ENCODE measurements around the gene ITPKB.
A peak's percentile ranks its signal among the peaks of the same experiment; 100 is the strongest.

Gene ITPKB

GRCh38 chr1:226634611-226635246 lies 104.4 kb downstream of the ITPKB start:
- no peaks in the 10 kb centered on the region for H3K27me3 Mint-ChIP-seq
- peak overlapping the region; percentile 59 to 62 for H3K4me3 Mint-ChIP-seq
- peaks cover 87% of the 10 kb centered on the region for H3K4me1 Mint-ChIP-seq
- H3K27ac Mint-ChIP-seq = peak overlapping the region; percentile 80 to 81
- DNase-seq = peak in 1 of 2 donors; percentile 10
- ATAC-seq = peak; percentile 4
- no peaks in the 10 kb centered on the region for H3K9me3 Mint-ChIP-seq

DNA sequence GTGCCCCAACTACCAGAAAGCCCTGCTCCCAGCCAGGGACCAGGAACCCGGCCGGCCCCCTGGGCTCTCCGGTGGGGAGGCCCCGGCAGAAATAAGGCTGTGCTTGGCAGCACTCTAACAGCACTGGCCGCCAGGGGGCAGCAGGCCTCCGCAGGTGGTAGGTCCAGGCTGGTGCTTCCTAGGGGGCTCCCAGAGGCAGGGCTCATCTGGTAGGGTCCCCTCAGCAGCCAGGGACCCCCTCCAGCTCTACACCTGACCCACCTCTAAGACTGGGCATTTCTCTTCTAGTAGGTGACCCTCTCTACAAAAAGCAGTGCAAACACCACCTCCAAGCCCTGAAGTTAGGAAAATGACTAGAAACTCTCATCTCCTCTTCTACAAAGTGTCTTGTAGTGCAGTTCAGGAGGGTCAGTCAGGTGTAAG lies 104.9 kb downstream of the ITPKB start:
- H3K27ac Mint-ChIP-seq = peak overlapping the region; percentile 17 to 38
- no peaks in the 10 kb centered on the region for H3K27me3 Mint-ChIP-seq
- ATAC-seq (peak; percentile 82), DNase-seq (peak; percentile 82 to 83)
- peaks cover 88% of the 10 kb centered on the region for H3K4me1 Mint-ChIP-seq
- peak overlapping the region; percentile 6 to 52 for H3K4me3 Mint-ChIP-seq
- no peaks in the 10 kb centered on the region for H3K9me3 Mint-ChIP-seq

- Mint-ChIP-seq H3K4me3 (peak overlapping the region; percentile 36 to 52), H3K9me3 (no peaks in the 10 kb centered on the region), H3K27me3 (no peaks in the 10 kb centered on the region), H3K27ac (peak overlapping the region; percentile 38 to 44), H3K4me1 (peaks cover 94% of the 10 kb centered on the region)
- DNase-seq (no peak), ATAC-seq (peak; percentile 1)
Measured at GRCh38 chr1:226633541-226634165, 105.4 kb downstream of the ITPKB start.

GRCh38 chr1:226632922-226633351 lies 106.1 kb downstream of the ITPKB start:
- no peak for DNase-seq
- ATAC-seq = peak; percentile 16
- H3K4me3 Mint-ChIP-seq = peak overlapping the region in 1 of 2 donors; percentile 36
- peak overlapping the region; percentile 44 to 79 for H3K27ac Mint-ChIP-seq
- H3K9me3 Mint-ChIP-seq = peaks cover 0 to 1% of the 10 kb centered on the region in 2 donors
- H3K27me3 Mint-ChIP-seq = no peaks in the 10 kb centered on the region
- H3K4me1 Mint-ChIP-seq = peaks cover 97% of the 10 kb centered on the region

DNA sequence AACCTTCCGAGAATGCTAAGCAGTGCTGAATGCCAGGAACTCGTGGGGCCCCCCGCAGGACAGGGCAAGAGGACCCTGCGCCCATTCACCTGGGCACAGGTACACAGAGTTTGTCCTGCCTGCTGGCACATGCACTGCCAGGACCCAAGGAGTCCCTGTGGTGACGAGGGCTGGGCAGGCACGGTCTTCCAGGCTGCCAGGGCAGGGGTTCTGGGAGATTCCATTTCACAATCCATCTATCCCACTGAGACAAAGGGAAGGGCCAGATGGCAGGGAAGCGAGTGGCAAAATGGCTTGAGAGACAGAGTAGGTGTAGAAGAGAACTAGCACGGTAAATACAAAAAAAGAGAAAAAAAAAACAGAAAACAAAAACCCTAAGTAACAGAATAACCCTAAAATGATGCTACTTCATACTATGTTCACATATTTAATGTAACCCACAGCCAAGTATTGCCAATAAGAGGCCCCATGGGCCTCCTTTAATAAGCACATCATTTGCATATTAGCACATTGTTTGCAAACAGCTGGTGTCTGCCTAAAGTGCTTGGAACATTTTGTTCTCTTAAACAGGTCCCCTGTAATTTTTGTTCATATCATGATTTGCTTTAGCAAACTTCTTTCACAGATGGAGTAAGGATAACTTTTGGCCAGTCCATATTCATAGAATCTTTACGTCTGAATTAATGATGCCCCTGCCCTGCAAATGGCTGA lies 106.8 kb downstream of the ITPKB start:
- Mint-ChIP-seq H3K27me3 (no peaks in the 10 kb centered on the region), H3K4me1 (peaks cover 97% of the 10 kb centered on the region), H3K4me3 (peak overlapping the region in 1 of 2 donors; percentile 36), H3K27ac (peak overlapping the region in 1 of 2 donors; percentile 79), H3K9me3 (peaks cover 5 to 8% of the 10 kb centered on the region in 2 donors)
- ATAC-seq = no peak
- DNase-seq = no peak

GRCh38 chr1:226631229-226632000 lies 107.7 kb downstream of the ITPKB start:
- DNase-seq (no peak), ATAC-seq (no peak)
- Mint-ChIP-seq H3K4me3 (no peak overlapping the region), H3K27me3 (no peaks in the 10 kb centered on the region), H3K27ac (peak overlapping the region; percentile 23 to 65), H3K9me3 (peaks cover 9 to 15% of the 10 kb centered on the region in 2 donors), H3K4me1 (peaks cover 97% of the 10 kb centered on the region)

DNA sequence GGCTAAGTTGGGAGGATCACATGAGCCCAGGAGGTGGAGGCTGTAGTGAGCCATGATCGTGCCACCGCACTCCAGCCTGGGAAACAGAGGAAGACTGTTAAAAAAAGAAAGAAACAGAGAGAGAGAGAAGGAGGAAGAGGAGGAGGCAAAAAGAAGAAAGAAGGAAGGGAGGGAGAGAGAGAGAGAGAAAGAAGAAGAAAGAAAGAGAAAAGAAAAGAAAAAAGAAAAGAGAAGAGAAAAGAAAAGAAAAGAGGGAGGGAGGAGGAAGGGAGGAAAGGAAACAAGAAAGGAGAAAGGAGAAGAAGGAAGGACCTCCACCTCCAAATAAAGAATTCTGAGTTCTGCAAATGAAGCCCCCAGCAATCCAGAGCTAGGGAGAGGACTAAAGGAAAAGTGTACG lies 108.5 kb downstream of the ITPKB start:
- Mint-ChIP-seq H3K4me1 (peaks cover 97% of the 10 kb centered on the region), H3K27me3 (peaks cover 7% of the 10 kb centered on the region), H3K4me3 (no peak overlapping the region), H3K27ac (peak overlapping the region; percentile 55 to 78), H3K9me3 (peaks cover 9 to 15% of the 10 kb centered on the region in 2 donors)
- no peak for DNase-seq
- no peak for ATAC-seq

GRCh38 chr1:226629896-226630550 lies 109.1 kb downstream of the ITPKB start:
- Mint-ChIP-seq H3K27ac (peak overlapping the region in 1 of 2 donors; percentile 55), H3K27me3 (peaks cover 9% of the 10 kb centered on the region), H3K4me1 (peaks cover 96% of the 10 kb centered on the region), H3K9me3 (peaks cover 9 to 15% of the 10 kb centered on the region in 2 donors), H3K4me3 (no peak overlapping the region)
- ATAC-seq = no peak
- DNase-seq = no peak

DNA sequence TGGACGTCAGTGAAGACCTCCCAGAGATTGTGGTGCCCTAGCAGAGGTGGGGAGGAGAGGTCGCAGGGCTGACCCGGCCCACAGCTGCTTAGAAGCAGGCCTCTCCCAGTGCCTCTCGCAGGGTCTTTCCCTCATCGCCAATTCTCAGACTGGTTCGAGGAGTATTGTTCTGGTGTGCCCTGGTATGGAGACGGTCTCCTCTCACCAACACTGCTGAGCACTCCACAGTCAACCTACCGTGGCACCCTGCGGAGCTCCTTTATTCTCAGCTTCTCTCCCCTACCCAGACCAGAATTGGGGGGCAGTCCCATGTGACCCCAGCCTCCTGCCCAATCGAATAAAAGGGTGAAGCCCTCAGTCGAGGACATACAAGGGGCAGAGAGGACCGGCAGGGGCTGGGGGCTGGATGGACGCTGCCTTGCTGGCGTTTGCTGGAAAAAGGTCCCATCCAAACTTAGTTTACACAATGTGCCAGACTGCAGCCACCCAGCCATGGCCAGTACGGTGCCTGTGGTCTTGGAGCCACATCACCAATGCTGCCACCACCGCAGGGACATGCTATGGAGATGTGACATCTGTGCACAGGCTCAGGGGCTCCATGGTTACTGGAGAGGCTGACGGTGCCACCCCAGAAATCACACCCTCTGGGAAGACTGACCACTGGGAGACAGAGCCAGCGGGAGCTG lies 109.7 kb downstream of the ITPKB start:
- Mint-ChIP-seq H3K27ac (peak overlapping the region in 1 of 2 donors; percentile 31), H3K27me3 (peaks cover 9% of the 10 kb centered on the region), H3K4me1 (peaks cover 89% of the 10 kb centered on the region), H3K9me3 (peaks cover 9 to 15% of the 10 kb centered on the region in 2 donors), H3K4me3 (no peak overlapping the region)
- ATAC-seq (no peak), DNase-seq (no peak)

- Mint-ChIP-seq H3K4me3 (no peak overlapping the region), H3K27ac (no peak overlapping the region), H3K4me1 (peaks cover 82% of the 10 kb centered on the region), H3K9me3 (peaks cover 9 to 15% of the 10 kb centered on the region in 2 donors), H3K27me3 (peaks cover 9% of the 10 kb centered on the region)
- ATAC-seq (no peak), DNase-seq (no peak)
Measured at GRCh38 chr1:226628612-226629155, 110.4 kb downstream of the ITPKB start.

DNA sequence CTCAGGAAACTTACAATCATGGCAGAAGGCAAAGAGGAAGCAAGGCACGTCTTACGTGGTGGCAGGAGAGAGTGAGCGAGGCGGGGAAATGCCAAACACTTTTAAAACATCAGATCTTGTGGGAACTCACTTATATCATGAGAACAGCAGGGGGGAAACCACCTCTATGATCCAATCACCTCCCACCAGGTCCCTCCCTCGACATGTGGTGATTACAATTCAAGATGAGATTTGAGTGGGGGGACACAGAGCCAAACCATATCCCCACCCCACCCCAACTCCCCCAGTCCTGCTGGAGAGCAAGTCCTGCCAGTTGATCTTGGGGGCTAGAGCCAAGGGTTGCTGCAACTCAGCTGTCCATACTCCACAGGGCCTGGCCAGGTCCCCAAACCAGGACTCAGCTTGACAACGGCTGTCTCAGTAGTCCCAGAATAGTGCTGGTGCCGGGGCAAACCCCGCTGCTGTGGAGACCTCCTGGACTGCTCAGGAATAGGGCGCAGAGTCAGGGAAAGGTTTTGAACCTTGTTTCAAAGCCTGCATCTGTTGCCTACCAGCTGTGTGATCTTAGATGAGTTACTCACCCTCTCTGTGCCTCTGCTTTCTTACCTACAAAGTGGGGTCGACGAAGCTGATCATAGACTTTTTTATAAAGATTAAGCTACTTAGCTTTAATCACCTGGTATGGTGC lies 111.0 kb downstream of the ITPKB start:
- H3K27ac Mint-ChIP-seq = peak overlapping the region in 1 of 2 donors; percentile 68
- H3K27me3 Mint-ChIP-seq = peaks cover 9% of the 10 kb centered on the region
- DNase-seq = no peak
- H3K4me1 Mint-ChIP-seq = peaks cover 76% of the 10 kb centered on the region
- no peak overlapping the region for H3K4me3 Mint-ChIP-seq
- H3K9me3 Mint-ChIP-seq = peaks cover 9 to 15% of the 10 kb centered on the region in 2 donors
- ATAC-seq = peak; percentile 18

DNA sequence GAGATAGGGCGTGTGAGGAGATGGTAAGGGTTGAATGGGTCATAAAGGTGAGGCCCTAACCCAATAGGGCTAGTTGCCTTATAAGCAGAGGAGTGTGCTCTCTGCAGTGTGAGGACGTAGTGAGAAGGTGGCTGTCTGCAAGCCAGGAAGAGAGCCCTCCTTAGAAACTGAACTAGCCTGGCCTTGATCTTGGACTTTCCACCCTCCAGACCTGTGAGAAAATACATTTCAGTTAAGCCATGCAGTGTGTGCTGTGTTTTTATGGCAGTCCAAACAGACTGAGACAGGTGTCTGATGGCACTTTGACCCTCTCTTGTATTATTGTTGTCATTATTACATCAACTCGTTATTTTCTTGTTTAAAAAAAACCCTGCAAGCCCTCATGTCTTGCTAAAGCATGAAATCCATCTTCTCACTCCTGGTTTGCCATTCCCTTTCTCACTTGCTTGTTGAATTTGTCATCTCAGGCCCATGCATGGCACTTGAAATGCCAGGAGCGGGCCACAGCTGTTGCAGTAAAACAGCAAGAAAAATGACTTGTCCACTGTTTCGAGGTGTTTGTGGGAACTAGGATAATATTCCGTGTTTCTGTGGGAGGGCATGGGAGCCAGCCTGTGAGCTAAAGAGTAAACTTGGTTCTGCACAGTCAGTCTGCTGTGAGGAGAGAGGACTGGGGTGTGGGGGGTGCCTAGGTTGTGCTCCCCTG lies 111.9 kb downstream of the ITPKB start:
- peak overlapping the region; percentile 41 to 66 for H3K4me3 Mint-ChIP-seq
- ATAC-seq = peak; percentile 11
- H3K4me1 Mint-ChIP-seq = peaks cover 68% of the 10 kb centered on the region
- H3K9me3 Mint-ChIP-seq = peaks cover 9 to 15% of the 10 kb centered on the region in 2 donors
- H3K27me3 Mint-ChIP-seq = peaks cover 9% of the 10 kb centered on the region
- DNase-seq = no peak
- peak overlapping the region; percentile 72 to 75 for H3K27ac Mint-ChIP-seq

DNA sequence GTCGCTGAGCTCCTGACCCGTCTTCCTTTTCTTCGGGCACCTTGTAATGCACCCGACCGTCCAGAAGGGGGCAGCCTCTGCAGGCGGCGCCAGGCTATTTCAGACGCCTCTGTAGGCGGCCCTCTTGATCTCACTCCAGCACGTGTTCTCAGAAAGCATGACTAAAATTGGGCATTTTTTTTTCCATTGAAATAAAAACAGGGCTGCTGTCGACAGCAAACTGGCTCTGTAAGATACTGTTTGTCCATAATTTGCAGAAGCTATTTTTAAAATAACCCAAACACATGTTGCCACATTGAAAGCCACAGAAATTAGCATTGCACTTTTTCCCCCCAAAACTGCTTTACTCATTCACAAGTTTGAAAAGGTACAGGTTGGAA lies 112.5 kb downstream of the ITPKB start:
- H3K27ac Mint-ChIP-seq = peak overlapping the region; percentile 72 to 75
- H3K4me3 Mint-ChIP-seq = peak overlapping the region; percentile 58 to 66
- peaks cover 9% of the 10 kb centered on the region for H3K27me3 Mint-ChIP-seq
- H3K4me1 Mint-ChIP-seq = peaks cover 61% of the 10 kb centered on the region
- DNase-seq (peak; percentile 79 to 86), ATAC-seq (peak; percentile 84)
- peaks cover 9 to 15% of the 10 kb centered on the region in 2 donors for H3K9me3 Mint-ChIP-seq

Measured in stimulated activated naive CD8-positive, alpha-beta T cell treated with anti-CD3 and anti-CD28 coated beads, Interleukin-15, amount 100 ng/mL, for 72 hours (primary cell).